C1 segment of cervical spinal cord (tissue), 14 donors: ENCODE measurements around the gene INSR.

ENCODE experiments used
- DNase-seq, 14 donors: peaks; one replicate each; lab custom pipeline; 2025; lab: John Stamatoyannopoulos, UW

The INSR gene

GRCh38 chr19:7295912-7296536 is 1.8 kb upstream of the INSR start:
- no peak for DNase-seq

- DNase-seq, result peak in 12 of 14 donors; percentile 16 to 72 (median 52)
Observed at GRCh38 chr19:7294558-7295212, 471 bp upstream of the INSR start.

- peak in 6 of 14 donors; percentile 5 to 40 (median 23) for DNase-seq
Observed at GRCh38 chr19:7292950-7293761, 1.1 kb downstream of the INSR start.

- no peak for DNase-seq
Observed at GRCh38 chr19:7292352-7292949, 1.8 kb downstream of the INSR start.

GRCh38 chr19:7288977-7289376 is 5.2 kb downstream of the INSR start:
- no peak for DNase-seq

- DNase-seq, result no peak
Observed at GRCh38 chr19:7288131-7288530, 6.1 kb downstream of the INSR start.

GRCh38 chr19:7287722-7288121 is 6.5 kb downstream of the INSR start:
- DNase-seq, result no peak

GRCh38 chr19:7280940-7281666 is 13.1 kb downstream of the INSR start:
- DNase-seq, result no peak

GRCh38 chr19:7272856-7273578 is 21.2 kb downstream of the INSR start:
- no peak for DNase-seq

GRCh38 chr19:7268705-7269098 is 25.5 kb downstream of the INSR start:
- no peak for DNase-seq

- DNase-seq, result no peak
Observed at GRCh38 chr19:7267792-7268704, 26.2 kb downstream of the INSR start.

GRCh38 chr19:7266832-7267231 is 27.4 kb downstream of the INSR start:
- no peak for DNase-seq

- no peak for DNase-seq
Observed at GRCh38 chr19:7265963-7266362, 28.3 kb downstream of the INSR start.

GRCh38 chr19:7264858-7265257 is 29.4 kb downstream of the INSR start:
- DNase-seq, result no peak

GRCh38 chr19:7263521-7263920 is 30.7 kb downstream of the INSR start:
- peak in 2 of 14 donors; percentile 7 to 10 for DNase-seq

- no peak for DNase-seq
Observed at GRCh38 chr19:7263066-7263465, 31.1 kb downstream of the INSR start.

GRCh38 chr19:7262470-7262869 is 31.7 kb downstream of the INSR start:
- DNase-seq, result peak in 1 of 14 donors; percentile 30

GRCh38 chr19:7260161-7260560 is 34.1 kb downstream of the INSR start:
- no peak for DNase-seq

GRCh38 chr19:7258840-7259395 is 35.3 kb downstream of the INSR start:
- DNase-seq, result no peak
